IPS-15b (cell line): Measurements from ENCODE around the gene GNA14.

Experiments
- H3K27me3 ChIP-seq: one replicate; pipeline ENCODE4 v1.6.1; 2013; ENCODE audit warnings: low read length; ENCODE audit not compliant: control insufficient read depth, insufficient read depth
- H3K36me3 ChIP-seq: one replicate; pipeline ENCODE4 v1.6.1; 2013; ENCODE audit warnings: low read length; ENCODE audit not compliant: control insufficient read depth, insufficient read depth
- H3K4me1 ChIP-seq: one replicate; pipeline ENCODE4 v1.6.1; 2013; ENCODE audit warnings: mild to moderate bottlenecking, low read length; ENCODE audit not compliant: control insufficient read depth, insufficient read depth
- H3K4me3 ChIP-seq: one replicate; pipeline ENCODE4 v1.5.1; 2013; ENCODE audit warnings: low read depth, low read length
- H3K9ac ChIP-seq: one replicate; pipeline ENCODE4 v1.6.1; 2013; ENCODE audit warnings: low read depth, mild to moderate bottlenecking, low read length
- H3K9me3 ChIP-seq: one replicate; pipeline ENCODE4 v1.6.1; 2013; ENCODE audit warnings: mild to moderate bottlenecking, low read length; ENCODE audit not compliant: control insufficient read depth, insufficient read depth

The GNA14 gene

GRCh38 chr9:77544546-77544945 is 103.6 kb downstream of the GNA14 start:
- Histone ChIP-seq H3K9ac (no peak overlapping the region), H3K27me3 (no peaks in the 10 kb centered on the region), H3K9me3 (no peaks in the 10 kb centered on the region), H3K36me3 (no peaks in the 10 kb centered on the region), H3K4me1 (peaks cover 3% of the 10 kb centered on the region), H3K4me3 (no peak overlapping the region)

DNA sequence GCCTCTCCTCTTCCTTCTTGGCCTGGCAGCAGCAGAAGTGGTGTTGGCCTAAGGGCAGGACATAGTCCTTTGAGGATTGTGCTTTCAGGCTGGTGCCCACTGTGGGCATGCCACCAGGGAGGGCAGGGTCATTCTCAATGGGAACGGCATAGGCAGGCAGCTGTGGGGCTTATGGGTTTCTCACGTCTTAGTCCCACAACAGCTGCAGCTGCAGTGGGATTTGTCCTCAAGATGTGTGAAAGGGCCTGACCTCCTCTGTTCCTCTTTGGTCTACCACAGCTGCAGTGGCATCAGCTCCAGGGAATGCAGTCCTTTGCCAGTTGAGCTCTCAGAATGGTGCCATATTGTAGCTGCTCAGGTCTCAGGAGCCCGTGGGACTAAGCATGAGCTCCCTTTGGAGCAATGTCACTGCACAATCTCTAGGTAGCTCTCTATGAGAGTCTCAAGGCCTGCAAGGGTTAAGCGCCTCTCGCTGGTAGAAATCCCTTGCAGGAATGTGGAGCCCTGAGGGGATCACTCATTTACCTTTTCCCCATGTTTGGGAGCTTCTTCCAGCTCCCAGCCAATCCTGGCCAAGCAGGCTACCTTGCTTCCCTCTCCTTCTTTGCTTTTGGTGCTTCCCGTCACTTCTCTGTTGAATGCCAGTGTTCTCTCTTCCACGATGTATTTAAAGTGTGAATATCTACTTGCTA is 104.8 kb downstream of the GNA14 start:
- Histone ChIP-seq H3K4me1 (peaks cover 3% of the 10 kb centered on the region), H3K9me3 (no peaks in the 10 kb centered on the region), H3K27me3 (no peaks in the 10 kb centered on the region), H3K4me3 (no peak overlapping the region), H3K36me3 (no peaks in the 10 kb centered on the region), H3K9ac (no peak overlapping the region)

- no peaks in the 10 kb centered on the region for H3K9me3 ChIP-seq
- H3K4me1 ChIP-seq, result peaks cover 3% of the 10 kb centered on the region
- no peak overlapping the region for H3K9ac ChIP-seq
- H3K4me3 ChIP-seq, result no peak overlapping the region
- H3K27me3 ChIP-seq, result no peaks in the 10 kb centered on the region
- H3K36me3 ChIP-seq, result no peaks in the 10 kb centered on the region
These were observed 106.5 kb downstream of the GNA14 start for GRCh38 chr9:77541600-77541999.

- H3K9ac ChIP-seq, result no peak overlapping the region
- peaks cover 3% of the 10 kb centered on the region for H3K4me1 ChIP-seq
- no peaks in the 10 kb centered on the region for H3K27me3 ChIP-seq
- H3K4me3 ChIP-seq, result no peak overlapping the region
- H3K36me3 ChIP-seq, result no peaks in the 10 kb centered on the region
- H3K9me3 ChIP-seq, result no peaks in the 10 kb centered on the region
These were observed 107.1 kb downstream of the GNA14 start for GRCh38 chr9:77541055-77541454.

DNA sequence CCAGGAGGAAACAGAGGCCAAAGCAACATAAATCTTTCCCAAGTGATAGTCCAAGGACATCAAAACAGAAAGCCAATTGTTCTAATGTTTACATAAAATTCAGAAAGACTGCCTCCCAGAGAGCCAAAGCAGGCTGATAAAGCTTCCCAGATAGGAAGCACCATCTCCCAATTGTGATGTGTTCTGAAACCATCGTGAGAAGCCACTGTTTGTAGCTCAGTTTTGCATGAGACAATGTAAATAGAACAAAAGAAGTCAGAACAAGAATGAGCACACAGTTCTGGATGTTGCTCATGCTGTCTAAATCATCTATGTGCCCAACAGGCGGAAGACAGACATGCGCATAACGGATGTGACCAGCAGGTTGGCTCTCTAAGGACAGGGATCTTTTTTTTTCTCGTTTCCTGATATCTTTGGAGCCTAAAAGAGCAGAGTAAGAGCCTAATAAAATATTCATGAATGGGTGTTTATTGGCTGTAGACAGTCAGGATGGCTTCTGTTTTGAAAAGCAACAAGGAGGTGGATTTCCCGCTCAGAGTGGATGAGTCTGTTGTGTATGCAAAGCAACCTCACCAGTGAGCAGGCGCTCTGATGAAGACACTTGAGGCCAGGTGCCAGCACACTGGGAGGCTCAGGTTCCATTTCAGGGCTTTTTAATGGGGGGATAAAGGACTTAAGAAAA is 113.6 kb downstream of the GNA14 start:
- Histone ChIP-seq H3K9ac (no peak overlapping the region), H3K27me3 (no peaks in the 10 kb centered on the region)

GRCh38 chr9:77533671-77534070 is 114.5 kb downstream of the GNA14 start:
- H3K4me3 ChIP-seq, result no peak overlapping the region
- no peak overlapping the region for H3K9ac ChIP-seq

More for the DNA sequence above, 113.6 kb downstream of the GNA14 start:
- Histone ChIP-seq H3K4me1 (peaks cover 11% of the 10 kb centered on the region), H3K4me3 (no peak overlapping the region), H3K36me3 (no peaks in the 10 kb centered on the region), H3K9me3 (no peaks in the 10 kb centered on the region)

GRCh38 chr9:77532607-77533006 is 115.5 kb downstream of the GNA14 start:
- Histone ChIP-seq H3K27me3 (no peaks in the 10 kb centered on the region), H3K9ac (no peak overlapping the region), H3K9me3 (no peaks in the 10 kb centered on the region), H3K36me3 (no peaks in the 10 kb centered on the region), H3K4me3 (no peak overlapping the region), H3K4me1 (peaks cover 11% of the 10 kb centered on the region)

More at GRCh38 chr9:77533671-77534070, 114.5 kb downstream of the GNA14 start:
- peaks cover 11% of the 10 kb centered on the region for H3K4me1 ChIP-seq
- no peaks in the 10 kb centered on the region for H3K27me3 ChIP-seq
- no peaks in the 10 kb centered on the region for H3K36me3 ChIP-seq
- no peaks in the 10 kb centered on the region for H3K9me3 ChIP-seq

DNA sequence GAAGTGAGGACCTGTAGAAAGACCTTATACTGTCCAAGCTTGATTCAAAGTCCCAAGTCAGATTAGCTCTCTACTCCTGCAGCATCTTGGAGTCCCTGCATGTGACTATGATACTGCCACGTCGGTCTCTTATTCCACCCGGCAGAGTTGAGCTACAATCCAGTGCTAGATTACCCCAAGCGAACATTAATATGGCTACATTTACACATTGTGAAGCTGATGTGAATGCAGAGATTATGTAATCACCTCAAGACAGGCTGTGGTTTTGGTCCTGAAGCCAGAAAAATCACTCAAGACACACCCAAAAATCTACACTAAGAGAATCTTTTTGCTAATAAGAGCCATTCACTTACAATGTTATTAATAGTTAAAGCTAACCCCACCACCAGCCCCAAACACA is 116.7 kb downstream of the GNA14 start:
- Histone ChIP-seq H3K27me3 (no peaks in the 10 kb centered on the region), H3K36me3 (no peaks in the 10 kb centered on the region), H3K4me3 (no peak overlapping the region), H3K9ac (no peak overlapping the region), H3K9me3 (no peaks in the 10 kb centered on the region), H3K4me1 (peaks cover 11% of the 10 kb centered on the region)

DNA sequence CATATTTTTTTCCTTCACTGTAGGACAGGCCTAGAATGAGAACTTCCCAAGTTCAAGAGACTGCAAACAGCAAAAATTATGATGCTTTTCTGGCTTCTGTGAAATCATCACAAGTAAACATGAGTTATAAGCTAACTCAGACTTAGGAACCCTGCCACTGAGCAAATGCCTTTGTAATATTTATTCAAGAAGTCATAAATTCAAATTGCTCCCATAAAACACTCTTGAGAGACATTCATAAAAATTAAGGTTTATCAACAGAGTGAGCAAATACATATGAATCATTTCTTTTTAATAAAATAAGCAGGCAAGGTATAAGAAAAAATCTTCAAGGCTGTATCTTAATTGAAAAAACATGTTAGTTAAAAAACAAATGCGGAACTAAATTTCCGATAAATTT is 124.2 kb downstream of the GNA14 start:
- Histone ChIP-seq H3K4me1 (no peaks in the 10 kb centered on the region), H3K9me3 (no peaks in the 10 kb centered on the region), H3K9ac (no peak overlapping the region), H3K36me3 (no peaks in the 10 kb centered on the region), H3K27me3 (no peaks in the 10 kb centered on the region), H3K4me3 (no peak overlapping the region)

- no peaks in the 10 kb centered on the region for H3K4me1 ChIP-seq
- H3K36me3 ChIP-seq, result no peaks in the 10 kb centered on the region
These were observed 127.0 kb downstream of the GNA14 start for GRCh38 chr9:77521091-77521490.

DNA sequence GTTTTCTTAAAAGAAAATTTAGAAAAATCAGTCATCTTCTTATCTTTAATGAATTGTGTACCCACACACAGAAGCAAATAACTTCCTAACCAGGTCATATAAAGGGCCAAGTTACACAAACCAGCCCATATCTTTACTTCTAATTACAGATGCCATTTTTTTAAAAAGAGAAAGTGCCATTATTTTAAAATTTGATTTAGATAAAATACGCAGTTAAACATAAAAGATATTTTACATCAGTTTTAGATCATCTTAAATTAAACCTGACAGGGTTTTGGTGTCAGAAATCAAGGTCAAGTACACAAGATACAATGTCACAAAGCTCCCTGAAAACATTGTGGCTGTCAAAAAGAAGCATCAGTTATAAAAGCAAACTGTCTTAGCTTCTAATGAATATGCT is 129.4 kb downstream of the GNA14 start:
- no peaks in the 10 kb centered on the region for H3K27me3 ChIP-seq
- H3K36me3 ChIP-seq, result no peaks in the 10 kb centered on the region
- H3K4me3 ChIP-seq, result no peak overlapping the region
- H3K9me3 ChIP-seq, result no peaks in the 10 kb centered on the region
- no peak overlapping the region for H3K9ac ChIP-seq
- no peaks in the 10 kb centered on the region for H3K4me1 ChIP-seq

More at GRCh38 chr9:77521091-77521490, 127.0 kb downstream of the GNA14 start:
- no peak overlapping the region for H3K9ac ChIP-seq
- H3K27me3 ChIP-seq, result no peaks in the 10 kb centered on the region
- no peaks in the 10 kb centered on the region for H3K9me3 ChIP-seq
- no peak overlapping the region for H3K4me3 ChIP-seq

DNA sequence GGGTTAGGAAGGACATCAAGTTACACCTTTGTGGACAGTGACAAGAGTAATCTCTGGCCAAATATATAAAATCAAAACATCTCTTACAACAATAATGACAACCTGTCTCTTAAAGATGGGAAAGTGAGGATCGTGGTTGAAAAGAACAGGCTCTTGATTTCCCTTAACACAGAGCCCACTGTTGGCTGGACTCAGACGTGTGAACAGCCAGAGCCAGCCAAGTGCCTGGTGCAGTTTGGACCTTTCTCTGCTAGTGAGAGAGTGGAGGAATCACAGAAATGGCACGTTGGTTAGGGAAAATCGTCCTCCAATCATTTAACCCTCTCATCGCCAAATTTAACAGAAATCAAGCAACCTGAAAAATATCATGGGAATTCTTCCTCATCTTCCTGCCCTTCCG is 131.3 kb downstream of the GNA14 start:
- Histone ChIP-seq H3K4me1 (no peaks in the 10 kb centered on the region), H3K36me3 (no peaks in the 10 kb centered on the region), H3K9ac (no peak overlapping the region), H3K27me3 (no peaks in the 10 kb centered on the region), H3K4me3 (no peak overlapping the region), H3K9me3 (no peaks in the 10 kb centered on the region)
